CD4-positive, alpha-beta T cell treated with Interleukin-1 beta for 1 hour (primary cell): Measurements from ENCODE around the gene CHST11.

ENCODE experiments used
- DNase-seq, 2 donors: peaks; one replicate each; pipeline ENCODE4 v3.0.0-alpha.2; 2020 to 2022

Gene CHST11

DNA sequence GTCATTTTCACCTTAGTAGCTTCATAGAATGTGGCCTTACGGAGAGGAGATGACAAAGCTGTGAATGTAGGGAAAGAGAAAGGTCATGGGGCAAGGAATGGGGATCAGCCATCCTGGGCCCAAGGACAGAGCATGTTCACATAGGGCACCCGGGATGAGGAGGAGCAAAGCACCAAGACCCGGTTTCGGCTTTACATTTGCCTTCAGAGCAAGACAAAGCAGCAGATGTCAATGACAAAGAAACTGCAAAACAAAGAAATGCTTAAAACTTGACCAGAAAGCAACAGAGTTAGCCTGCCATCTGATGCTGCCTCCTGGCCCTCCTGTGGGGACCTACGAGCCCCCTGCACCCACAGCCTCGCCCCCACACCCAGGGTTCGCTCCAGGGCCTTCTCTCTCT is 252.1 kb downstream of the CHST11 start:
- DNase-seq: no peak

DNA sequence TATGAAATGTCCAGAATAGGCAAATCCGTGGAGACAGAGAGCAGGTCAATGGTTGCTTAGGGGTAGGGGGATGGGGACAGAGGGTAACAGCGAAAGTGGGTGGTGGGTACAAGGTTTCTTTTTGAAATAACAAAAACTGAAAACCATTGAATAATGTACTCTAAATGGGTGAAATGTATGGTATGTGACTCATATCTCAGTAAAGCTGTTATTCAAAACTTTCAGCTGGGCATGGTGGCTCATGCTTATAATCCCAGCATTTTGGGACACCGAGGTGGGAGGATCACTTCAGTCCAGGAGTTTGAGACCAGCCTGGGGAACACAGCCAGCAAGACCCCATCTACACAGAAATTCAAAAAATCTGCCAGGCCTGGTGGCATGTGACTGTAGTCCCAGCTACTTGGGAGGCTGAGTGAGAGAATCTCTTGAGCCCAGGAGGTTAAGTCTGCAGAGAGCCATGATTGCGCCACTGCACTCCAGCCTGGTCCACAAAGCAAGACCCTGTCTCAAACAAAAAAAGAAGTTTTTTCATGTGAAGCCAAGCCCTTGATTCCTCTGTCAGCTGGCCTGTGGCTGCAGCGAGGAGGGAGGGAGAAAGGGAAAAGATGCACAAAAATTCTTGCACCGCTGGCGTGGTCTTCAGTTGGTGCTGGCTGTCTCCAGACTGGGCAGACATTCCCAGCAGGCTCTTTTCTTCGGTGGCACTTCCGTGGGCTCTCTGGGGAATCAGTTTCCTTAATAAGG is 253.1 kb downstream of the CHST11 start:
- no peak for DNase-seq

DNA sequence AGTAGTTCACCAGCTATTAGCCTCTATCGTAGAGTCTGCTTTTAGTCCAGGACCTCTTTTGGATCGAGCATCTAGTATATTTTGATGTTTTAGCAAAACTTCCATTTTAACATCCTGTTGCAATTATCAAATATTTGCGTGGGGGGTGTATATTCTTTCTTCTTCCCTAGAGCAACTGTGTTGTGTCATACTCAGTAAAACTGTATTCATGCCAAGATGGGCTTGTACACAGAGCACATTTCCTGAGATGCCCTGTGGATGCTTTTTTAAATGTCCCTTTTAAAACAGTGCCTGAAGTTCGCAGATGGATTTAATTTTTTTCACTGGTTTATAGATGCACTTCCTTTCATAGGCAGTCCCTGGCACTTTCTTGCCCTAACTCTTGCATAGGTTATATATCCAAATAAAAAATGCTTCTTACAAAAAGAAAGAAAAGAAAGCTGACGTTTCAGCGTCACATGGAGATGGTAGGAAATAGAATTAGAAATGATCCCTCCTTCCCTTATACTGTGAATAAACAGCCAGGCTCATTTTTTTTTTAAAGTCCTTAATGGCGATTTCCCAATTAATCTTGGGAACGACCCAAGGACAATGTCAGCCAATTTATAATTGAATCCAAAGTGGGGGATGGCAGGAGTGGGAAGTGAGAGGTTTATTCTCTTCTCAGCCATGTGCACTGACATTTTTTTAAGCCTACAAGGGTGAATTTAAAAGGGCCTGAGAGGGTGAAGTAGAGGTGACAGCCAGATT is 254.4 kb downstream of the CHST11 start:
- no peak for DNase-seq

DNA sequence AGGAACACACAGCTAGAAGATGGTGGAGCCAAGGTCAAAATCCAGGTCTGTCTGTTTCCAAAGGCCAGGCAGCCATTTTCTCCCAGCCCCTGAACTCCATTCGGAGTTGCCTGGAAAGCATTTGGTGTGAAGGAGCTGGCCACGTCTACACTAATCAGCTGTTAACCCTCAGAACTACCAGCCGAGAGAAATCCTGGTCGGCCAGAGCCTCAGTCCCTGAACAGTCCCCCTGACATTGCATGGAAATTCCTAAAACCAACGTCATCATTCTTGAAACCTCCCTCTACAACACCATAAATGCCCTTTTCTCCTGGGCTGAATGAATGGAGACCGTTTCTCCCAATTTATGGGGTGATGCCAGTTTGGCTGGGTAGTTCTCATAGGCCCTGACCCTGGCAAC is 255.7 kb downstream of the CHST11 start:
- no peak for DNase-seq

DNA sequence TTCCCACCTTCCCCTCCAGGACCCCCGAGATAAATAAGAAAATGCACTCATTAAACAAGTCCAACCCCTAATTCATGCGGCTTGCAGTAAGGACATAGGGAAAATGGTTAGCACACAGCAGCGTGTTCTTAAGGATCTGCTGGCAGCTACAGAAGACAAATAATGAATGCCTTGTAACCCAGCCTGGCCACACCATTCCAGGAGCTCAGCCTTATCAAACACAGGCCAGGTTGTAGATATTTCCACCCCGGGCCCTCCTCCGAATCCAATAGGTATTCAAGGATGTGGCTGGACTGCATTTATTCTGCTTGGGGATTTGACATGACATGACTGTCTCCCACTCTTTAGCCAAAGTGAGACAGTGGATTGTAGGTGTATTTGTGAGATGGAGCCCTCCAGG is 256.2 kb downstream of the CHST11 start:
- DNase-seq: no peak

DNA sequence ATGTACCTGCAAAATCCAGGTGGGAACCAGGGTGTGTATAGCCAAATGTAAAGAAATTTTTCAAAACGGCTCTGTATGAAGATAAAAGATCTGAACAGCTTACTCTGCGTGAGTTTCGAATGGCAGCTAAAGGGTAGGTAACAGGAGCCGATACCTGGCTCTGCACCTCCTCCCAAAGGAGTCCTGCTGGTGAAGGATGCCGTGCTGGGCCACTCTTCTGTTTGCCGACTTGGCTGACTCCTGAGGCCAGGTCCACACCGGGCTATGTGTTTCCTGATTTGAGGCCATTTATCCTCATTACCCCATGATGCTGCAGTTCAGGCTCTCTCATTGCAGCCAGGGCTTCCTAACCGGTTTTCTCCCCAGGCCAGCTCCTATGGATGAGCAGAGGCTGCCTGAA is 256.7 kb downstream of the CHST11 start:
- no peak for DNase-seq

DNA sequence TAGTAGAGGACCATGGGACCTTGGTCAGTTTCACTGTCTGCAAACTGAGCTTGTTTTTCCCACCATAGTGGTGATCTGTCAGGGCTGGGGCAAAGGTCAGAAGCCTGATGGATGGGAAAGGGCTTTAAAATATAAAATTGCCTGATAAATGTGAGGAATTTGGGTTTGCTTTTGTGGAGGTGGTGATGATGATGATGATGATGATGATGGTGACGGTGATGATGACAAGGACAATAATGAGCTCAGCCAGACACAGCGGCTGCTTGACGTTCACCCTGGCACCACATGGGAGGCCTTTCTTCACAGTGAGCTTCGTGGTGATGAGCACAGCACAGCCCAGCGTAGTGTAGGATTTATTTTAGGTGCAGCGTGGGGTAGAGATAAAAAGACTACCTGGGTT is 257.6 kb downstream of the CHST11 start:
- no peak for DNase-seq

DNA sequence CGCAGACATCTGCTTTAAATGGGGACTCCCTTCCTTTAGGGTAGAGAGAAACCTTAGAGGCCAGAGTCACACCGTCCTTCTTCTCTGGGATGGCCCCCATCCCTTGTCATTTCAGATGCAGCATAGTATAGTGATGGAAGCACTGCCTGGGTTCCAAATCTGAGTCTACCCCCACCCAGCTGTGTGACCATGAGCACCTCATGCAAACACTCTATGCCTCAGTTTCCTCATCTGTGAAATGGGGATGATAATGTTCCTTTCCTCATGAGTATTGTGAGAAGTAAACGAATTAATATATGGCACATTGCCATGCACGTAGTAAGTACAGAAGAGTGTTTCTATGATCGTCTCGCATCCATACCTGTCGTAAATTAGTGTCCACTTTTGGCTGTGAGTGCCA is 259.4 kb downstream of the CHST11 start:
- DNase-seq: no peak

DNA sequence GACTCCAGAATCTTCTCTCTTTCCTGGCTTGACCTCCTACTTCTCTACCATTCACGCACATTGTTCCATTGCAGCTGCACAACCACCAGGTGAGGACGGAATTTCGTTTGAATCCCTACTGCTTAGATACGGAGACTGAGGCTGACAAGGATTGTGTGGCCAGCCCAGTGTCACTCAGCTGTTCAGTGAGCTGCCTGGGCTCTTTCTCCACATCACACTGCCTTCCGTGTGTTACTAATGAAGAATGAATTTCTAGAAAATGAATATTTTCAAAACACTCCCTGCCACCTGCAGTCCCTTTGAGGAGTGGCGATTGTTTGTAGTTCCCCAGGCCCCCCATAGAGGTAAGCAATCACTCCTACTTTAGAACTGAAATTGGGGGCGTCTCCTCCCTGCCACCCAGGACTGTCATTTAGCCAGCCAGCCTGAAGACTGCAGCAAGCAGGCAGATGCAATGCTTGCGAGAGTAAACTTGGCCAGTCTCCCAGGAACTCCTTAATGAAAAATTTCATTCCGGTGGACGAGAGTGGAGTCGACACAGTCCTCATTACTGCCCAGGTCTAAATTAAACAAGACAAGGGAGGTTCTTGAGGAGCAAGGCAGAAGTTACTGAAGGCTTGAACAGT is 261.7 kb downstream of the CHST11 start:
- no peak for DNase-seq

DNA sequence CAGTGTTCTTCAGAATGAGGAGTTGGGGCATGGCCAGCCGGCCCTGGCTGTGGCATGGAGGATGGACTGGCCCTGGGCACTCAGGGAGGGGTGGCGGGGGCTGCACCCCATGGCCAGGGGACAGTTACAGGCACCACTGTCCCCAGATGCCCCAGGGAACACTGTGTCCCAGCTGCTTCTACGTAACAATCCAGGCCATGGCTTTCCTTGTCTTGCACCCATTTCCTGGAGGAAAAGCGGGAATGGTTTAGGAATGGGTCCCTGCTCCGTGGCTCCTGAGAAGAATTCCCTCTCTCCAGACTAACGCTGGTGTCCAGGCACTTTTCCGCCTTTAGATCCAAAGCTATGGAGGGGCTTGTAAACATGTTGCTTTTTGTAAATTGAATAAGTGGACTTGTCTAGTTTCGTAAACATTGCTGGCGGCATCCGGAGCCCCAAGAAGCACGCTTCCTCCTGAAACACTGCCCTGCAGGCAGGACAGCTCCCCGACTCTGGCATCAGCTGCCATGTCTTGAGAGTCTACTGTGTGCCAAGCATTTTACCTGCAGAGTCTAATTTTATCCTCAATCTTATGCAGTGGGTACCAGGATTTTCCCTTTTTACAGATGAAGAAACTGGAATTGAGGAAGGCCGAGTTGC is 263.1 kb downstream of the CHST11 start:
- DNase-seq: no peak

DNA sequence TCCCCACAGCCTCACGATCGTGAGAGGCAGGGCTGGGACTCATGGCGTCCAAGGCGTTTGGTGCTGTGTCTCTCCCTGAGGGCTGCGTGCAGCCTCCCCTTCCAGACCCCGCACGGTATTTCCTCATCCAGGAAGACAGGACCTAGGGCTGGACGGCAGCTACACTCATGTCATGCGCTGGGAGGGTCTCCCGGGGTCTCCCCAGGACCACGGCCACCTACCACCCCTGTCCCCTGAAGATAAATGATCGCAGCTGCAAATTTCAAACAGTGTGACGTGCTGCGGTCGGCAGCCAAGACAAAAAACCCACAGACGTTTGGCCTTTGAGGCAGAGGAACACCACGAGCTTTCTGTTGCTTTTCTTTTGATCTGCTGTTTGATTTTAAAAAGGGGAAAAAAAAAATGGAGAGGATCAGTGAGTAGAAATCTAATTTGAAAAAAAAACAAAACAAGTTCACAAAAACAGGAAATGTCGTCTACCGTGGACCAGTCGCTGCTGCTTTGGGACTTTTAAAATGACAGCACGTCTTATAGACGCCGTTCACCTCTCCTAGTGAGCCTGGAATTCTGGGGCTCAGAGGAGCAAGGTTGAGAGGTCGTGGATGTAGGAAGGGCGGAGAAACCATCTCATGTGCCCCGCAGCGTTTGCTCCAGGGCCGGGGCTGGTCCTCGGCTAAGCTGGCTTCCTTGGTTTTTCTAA is 263.7 kb downstream of the CHST11 start:
- DNase-seq: peak; percentile 79 to 80

DNA sequence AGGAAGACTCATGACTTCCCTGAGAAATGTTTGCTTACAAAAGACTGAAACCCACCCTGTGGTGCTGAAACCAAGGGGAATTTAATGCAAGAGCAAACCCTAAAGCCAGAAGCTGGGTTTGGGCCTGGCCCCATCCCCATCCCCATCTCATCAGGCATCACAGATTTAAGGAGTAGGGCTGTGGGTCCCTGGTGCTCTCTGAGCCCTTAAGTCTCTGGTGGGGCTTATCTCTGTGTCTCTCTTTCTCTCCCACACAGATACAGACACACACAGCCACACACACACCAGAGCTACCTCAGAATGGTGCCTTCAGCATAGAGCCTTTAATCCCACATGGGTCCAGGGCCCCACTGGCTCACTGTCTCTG is 264.3 kb downstream of the CHST11 start:
- no peak for DNase-seq

DNA sequence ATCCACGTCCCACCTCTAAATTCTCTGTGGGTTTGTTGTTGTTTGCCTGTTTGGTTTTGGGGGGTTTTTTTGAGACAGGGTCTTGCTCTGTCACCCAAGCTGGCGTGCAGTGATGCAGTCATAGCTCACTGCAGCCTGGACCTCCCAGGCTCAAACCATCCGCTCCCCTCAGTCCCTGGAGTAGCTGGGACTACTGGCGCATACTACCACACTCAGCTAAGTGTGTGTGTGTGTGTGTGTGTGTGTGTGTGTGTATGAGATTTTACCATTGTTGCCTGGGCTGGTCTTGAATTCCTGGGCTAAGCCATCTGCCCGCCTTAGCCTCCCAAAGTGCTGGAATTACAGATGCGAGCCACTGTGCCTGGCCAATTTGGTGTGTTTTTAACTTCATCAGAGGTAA is 265.2 kb downstream of the CHST11 start:
- DNase-seq: no peak

DNA sequence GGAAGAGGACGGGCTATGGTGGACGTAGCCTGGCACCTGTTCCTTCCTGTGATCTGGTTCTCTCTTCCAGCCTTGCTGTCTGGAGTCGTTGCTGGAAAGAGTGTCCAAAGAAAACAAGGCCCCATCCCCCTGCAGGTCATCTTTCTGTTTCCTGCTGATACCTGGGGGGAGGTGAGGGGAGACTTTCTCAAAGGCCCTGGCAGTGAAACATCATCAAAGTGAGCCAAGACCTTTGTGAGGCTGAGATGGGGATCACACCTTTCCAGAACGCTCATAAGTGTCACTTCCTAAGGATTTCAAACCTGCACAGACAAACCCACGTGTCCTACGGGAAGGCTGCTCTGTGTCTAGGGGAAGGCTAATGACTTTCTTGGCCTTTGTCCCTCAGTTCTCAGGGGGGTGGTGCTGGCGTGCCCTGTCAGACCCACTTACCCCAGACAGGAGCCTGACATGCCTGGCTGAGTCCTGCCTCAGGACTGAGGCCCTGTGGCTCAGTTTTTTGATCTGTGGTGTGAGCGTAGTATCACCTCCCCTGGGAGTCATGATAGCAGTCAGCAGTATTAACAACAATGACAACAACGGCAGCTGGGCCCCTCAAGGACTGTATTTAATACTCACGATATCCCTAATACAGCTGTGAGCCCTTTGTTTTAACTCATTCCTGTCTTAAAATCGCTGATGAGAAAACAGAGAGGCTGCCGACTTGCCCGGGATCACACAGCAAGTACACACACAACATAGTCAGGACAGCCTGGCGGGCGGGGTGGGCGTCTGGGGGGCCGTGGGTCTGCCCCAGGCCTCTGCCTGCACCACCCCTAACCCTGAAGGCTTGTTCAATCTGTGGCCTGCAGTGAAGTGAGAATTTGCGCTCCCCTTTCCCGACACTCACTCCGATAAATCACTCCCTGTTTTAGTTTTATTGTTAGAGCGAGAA is 266.1 kb downstream of the CHST11 start:
- DNase-seq: no peak

DNA sequence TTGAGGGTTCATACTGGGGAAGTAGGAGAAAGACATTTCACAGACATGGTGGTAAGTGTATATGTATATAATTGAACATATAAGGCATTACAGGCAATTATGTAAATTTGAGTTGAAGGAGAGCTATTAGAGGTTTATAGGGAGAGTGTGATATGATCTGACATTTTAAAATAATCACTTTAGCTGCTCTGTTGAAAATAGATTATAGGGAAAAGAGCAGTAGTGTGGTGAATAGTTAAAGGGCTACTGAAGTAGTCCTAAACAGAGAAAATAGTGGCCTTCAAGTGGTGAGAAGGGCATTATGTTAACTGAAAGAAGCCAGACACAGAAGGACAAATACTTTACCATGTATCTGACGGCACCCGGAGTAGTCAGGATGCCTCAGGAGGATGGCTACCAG is 267.1 kb downstream of the CHST11 start:
- no peak for DNase-seq

DNA sequence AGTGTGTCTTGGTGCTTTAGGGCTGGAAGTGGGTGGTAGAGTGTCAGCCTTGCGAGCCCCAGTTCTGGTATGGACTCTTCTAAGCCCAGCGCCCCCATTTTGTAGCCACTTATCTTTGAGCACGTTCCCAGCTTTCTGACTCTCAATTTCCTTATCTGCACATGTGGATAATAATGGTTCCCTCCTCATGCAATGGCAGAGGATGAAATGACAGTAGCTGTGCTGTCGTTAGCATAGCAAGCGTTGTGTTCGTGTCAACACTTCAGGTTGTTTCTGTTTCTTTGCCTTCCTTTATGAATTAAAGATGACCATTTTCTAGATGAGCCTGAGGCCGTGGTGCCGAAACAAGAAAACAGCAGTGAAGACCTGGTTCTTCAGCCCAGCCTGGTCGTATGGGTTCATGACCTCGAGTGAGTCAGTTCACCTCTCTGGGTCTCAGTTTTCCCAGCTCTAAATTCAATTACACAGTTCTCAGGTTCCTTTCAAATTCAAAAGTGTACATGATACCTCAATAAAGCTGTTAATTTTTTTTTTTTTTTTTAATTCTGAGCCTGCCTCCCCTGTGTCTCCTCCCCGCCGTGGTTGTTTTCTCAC is 268.3 kb downstream of the CHST11 start:
- no peak for DNase-seq

DNA sequence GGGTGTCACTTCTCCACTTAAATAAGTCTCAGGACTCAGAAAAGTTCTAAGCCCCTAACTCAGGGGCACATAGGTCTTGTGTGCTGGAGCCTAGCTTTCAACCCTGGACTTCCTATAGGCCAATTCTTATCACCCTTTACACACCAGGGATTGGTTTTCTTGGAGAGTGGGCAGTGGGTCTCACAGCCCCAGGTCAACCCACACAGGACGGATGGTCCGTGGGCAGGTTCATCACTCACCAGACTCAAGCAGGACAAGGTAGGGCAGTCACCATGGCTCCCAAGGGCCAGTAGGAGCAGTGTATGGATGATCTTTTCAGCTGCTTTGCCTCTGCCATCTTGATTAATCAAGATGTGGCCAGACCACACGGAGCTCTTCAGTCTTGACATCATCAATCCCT is 268.9 kb downstream of the CHST11 start:
- DNase-seq: no peak

DNA sequence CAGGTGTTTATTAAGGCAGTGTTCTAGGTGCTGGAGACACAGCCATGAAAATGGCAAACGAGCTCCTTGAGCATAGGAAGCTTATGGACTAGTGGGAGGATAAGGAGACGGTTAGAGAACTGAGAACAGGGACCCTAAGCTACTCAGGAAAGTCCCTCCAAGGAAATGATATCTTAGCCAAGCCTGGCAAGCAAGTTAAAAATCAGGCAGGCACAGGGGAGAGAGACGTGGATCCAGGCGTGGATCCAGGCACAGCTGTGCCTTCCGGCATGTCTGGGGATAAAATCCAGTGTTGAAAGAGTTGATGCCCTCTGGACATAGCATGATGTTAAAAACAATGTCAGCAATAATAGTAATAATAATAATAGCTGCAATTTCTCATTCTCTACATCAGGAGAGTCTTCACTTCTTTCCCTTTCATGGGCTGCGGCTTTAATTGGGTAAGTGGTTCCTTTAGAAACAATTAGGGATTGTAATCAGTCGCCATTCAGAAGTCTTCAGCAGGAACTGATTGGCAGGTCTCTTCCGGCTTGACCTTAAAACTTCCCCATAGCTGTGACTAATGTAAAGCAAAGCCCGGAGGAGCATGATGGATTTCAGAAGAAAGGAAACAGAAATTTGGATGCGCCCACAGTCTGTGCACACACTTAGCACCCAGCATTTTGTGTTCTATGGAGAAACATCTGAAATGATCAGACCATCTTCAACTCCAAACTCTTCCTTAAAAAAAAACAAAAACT is 271.1 kb downstream of the CHST11 start:
- DNase-seq: no peak

DNA sequence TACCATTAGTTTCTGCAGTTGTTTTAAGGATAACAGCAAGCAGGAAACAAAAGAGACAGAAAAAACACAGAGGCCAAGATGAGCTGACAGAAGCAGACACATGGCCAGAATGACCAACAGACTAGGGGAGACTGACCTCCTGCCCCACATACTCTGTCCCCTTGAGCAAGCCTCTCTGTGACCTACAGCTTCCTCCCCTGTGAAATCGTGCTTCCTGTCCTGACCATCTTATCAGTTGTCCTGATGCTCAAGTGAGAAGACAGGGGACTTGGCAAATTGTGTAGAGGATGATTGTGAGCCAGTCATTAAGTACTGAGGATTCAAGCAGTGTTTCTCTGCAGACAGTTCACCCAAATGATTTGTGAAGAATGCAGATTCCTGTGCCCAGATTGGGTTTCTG is 272.3 kb downstream of the CHST11 start:
- no peak for DNase-seq

DNA sequence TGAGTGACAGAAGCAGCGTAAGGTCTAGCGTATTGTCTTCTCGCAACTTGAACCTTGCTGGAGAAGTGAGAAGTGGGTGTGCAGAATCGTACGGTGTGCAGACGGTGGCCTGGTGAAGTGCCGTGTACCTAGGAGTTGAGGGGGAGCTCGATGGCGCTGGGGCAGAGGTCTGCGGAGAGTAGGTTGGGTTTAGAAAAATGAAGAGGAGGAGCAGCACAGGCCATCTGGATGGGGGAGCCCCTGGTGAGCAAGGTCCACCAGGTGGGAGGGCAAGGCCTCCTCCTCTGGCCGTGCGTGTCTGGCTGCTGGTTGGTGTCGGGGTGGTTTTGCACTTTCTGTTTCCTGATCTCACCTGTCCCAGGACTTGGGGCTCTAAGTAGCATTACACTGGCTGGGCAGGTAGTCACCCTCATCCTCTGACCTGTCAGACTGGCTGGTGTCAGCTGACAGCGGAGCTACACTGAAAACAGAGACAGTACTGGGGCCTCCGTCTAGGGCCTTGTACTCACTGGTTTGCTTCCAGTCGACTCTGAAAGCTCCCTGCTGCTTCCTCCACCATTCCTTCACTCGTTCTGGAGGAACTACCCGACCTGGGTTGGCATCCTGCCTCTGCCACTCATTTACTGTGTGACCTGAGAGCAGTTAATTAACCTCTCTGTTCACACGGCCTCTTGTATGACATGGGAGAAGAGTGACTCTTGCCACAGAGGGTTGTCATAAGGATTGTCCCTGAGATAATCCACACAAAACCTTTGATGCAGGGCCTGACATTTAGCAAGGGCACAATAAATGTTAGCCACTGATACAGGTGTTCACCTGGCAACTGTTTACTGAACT is 273.1 kb downstream of the CHST11 start:
- no peak for DNase-seq
